ENCODE measurements around the gene DNASE2B.
"Not testable (repeated sequence)": the region's sequence is repeated elsewhere in the genome, so short reads cannot be mapped to it uniquely, and the experiment has no call there.

The DNASE2B gene

DNA sequence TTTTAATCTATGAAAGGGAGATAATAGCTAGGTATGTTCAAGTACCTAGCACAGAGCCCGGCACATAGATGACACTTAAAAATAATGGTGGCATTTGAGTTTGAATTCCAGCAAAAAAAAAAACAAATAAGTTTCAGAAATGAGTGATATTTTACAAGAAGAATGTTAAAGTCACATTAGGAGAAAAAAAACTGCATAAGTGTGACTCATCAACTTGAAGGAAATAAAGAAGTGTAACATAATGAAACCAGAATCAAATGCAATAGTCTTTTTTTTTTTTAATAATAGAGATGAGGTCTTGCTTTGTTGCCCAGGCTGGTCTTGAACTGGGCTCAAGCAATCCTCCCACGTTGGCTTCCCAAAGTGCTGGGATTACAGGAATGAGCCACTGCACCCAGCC, 17.1 kb downstream of the DNASE2B start:
- FAIRE-seq: no peak

DNA sequence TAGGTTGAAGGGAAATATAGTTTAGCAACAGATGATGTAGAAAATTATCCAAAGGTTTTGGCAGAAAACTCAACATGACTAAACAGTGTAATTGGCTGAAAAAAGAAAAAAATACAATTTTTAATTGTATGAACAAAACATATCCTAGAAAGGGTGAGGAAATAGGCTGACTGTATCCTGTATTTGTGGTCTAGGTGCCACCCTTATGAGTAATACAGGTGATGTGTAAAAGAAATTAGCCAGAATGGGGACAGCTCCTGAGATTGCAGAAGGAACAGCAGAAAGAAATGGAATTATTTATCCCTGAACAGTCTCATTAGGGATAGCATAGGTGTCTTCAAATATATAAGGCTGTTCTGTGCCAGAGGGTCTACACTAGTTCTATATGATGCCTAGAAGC, 24.6 kb downstream of the DNASE2B start:
- FAIRE-seq: no peak

DNA sequence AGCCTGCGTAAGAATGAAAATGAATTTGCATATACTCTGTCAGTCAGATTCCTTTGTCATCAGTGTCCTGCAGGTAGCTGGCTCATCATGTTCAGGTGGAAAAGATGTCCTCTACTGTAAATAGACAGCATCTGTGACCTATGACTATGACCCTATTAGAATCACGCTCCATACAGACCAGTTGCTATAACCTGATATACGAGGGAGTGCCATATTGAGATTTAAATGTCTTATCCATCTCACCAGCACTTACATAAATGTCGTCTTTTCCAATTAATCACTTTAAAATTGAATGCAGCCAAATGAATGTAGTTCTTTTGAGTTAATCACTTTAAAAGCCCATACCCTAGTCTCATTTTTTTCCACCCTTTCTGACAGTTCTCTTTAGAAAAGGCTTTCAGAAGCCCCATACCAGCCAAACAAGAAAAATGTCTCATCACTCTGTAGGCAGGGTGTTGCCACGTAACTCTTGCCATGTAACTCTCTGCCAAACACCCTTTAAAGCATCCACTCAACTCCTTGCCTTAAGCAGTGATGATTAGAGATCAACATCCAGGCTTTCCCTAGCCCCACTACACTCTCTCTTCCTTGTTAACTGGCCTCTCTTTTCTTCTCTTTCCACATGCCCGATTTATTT, 26.3 kb downstream of the DNASE2B start:
- FAIRE-seq: no peak

DNA sequence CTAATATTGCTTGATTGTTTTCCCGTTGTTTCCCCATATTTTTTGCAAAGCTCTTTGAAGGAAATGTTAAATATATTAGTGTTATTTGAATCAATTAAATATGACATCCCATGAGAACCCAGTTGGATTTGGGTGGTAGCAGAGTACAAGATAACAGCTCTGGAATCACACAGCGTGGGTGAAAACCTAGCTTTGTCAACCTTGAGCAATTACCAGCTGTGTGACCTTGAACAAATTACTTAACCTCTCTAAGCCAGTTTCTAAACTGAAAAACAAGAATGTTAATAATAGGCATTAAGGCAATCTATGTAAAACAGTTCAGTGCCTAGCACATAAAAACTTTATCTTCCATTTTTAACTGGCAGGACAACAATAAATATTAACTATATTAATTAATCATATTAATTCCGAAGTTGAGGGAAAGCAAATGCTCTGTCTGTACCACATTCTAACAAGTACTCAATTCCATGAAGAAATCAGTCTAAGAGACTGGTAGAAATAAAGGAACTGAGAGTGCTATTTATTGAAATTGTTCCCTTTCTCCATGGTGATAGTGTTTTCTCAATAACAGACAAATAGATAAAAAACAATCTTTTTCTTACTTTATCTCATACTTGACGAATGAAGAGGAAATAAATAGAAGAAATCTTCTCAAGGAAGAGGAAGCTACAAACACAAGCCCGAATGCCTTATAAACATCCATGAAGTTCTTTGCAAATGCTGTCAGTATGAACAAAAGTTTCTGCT, 27.0 kb downstream of the DNASE2B start:
- FAIRE-seq: no peak

DNA sequence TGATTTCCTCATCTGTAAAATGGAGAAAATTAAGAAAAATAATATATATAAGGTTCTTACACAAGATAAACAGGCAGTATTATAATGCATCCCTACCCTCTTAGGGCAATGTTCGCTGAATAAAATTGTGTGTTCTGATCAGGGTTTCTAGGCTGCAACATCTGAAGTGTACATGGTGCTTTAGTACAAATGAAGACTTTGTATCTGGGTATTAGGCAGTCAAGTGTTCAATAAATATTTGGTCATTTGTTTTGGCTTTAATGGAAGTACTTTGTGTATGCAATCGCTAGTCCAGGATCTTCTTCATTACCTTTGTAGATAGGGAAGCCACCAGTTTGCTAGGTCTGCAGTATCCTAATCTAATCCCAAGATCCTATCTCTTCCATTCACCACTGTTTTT, 28.1 kb downstream of the DNASE2B start:
- FAIRE-seq: no peak

DNA sequence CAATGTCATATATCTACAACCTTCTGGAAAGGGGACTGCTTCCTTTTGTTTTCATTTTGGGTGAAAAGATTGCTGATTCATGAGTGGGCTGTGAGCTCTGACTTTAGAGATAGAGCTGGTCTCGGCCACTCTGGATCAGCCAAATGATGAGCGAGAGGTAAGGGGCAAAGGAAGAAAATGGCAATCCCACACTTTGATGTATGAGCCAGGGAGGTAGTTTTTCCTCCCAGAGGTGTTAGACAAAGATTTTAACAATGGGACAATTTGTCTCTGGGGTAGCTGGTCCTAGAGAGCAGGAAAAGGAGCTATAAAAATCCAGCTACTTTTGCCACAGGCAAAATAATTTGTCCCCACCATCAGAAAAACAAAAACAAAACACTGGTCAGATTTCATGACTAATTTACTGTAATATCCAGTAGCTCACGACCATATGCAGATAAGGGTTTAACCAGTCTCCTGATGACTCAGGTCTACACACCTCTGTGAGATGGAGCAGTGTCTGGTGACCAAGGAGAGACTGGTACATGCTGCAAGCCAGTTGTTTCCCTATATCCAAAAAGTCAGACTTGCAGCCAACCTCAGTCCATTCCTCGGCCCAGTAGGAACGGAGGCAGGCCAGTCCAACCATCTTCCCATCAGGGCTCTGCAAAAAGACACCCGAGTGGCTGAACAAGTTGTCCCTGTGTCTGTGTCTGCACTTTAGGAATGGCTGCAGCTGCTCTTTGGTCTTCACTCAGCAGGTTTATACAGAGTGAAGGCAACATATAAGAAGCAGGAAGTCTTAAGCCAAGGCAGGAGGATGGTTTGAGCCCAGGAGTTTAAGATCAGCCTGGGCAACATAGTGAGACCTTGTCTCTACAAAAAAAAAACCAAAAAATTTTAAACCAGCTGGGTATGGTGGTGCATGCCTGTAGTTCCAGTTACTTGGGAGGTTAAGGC, 29.2 kb downstream of the DNASE2B start:
- no peak for FAIRE-seq

DNA sequence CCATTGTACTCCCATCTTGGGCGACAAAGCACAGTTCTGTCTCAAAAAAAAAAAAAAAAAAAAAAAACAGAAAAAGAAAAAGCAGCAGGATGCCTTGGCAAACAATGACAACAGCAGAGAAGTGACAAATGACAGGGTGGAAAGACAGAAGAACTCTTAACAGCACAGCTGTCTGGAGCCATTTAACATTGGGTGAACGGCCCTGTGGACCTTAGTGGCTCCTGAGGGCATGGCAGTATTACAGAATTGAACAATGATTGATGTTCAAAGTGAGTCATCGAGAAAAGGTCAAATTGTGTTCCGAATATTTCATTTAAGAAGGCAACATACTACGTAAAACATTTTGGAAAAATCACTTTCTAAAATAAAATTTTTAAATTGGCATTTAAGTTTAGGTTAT, 30.0 kb downstream of the DNASE2B start:
- no peak for FAIRE-seq

DNA sequence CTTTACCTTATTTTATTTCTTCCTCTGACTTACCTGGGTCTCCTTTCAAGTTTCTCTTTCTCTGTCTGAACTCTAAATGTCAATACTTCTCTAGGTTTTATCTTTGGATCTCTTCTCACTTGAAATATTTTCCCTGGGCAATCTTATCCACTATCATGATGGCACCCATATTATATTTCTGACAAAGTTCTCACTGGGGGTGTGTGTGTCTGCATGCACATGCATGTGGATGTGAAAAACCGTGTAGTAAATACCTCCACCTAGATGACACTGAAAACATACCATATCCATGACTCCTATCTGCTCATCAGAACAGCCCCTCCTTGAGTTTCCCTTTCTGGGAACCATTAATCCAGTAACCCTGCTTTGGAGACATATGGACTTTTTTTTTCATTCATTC, 30.9 kb downstream of the DNASE2B start:
- no peak for FAIRE-seq

DNA sequence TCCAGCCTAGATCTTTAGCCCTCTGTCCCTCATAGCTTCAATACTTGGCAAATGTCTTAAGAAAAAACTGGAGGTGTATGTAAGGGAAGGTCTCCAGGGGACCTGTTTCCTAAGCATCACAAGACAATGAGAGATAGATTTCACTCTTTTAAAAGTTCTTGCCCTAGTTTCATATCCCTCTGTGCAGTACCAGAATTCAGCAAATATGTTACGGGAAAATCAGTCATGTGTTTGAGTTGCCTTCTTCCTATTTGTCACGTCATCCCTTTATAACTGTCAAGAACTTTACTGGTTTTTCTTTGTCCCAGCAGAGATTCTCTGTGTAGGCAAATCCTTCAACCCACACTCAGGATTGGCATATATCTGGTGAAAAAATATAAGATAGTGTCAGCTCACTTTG, 32.3 kb downstream of the DNASE2B start:
- FAIRE-seq: no peak

DNA sequence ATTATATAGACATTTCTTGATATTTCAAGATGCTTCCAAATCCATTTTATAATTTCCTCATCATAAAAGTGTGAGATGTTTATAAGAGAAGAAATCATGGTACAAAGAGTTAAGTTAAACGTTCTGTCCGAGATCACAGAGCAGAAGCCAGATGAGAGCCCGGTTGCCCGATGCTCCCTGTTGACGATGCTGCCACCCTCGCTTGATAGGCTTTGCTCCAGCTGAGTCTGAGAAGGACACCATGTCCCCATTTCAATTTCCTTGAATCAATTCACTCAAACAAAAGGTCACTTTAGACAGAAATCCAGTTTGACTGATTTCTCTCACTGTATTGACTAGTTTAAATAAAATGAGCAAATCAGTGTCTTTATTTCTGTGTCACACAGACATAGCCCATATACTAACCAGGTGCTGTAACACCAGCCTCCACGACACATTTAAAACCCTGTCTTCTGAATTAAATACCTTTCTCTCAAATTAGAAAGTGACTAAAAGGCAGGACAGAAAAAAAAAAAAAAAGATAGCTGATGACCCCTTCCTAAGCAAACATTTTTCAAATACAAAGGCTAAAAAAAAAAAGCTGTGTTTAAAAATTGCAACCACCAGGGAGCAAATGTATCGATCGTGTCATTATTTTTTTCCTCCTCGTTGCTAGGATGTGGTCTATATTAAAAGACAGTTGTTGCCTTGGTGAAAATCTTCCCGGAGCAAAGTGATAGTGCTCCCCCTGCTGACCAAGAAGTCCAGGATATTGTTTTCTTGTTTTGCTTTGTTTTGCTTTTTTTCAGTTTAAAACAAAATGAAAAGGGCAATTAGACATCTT, 35.2 kb downstream of the DNASE2B start:
- FAIRE-seq: peak; percentile 98

DNA sequence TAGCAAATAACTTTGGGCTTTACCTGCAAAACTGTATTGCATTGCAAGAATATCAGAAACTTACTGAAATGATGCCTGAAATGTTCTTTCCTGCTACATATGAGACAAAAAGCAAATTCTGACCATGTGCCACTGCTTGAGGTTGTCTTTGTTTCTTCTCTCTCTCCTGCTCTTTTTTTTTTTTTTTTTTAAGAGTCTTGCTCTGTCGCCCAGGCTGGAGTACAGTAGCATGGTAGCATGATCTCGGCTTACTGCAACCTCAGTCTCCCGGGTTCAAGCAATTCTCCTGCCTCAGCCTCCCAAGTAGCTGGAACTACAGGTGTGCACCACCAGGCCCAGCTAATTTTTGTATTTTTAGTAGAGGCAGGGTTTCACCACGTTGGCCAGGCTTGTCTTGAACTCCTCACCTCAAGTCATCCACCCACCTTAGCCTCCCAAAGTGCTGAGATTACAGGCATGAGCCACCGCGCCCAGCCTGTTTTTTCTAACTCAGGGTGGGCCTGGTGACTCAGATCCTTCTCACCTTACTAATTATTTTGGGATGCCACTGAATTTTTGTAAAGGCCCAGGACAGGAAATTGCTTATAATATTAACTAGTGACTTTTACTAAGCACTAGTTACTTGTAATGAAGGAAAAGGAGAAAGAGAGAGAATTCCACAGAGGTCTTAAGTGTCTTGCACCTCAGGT, 35.9 kb downstream of the DNASE2B start:
- no peak for FAIRE-seq

DNA sequence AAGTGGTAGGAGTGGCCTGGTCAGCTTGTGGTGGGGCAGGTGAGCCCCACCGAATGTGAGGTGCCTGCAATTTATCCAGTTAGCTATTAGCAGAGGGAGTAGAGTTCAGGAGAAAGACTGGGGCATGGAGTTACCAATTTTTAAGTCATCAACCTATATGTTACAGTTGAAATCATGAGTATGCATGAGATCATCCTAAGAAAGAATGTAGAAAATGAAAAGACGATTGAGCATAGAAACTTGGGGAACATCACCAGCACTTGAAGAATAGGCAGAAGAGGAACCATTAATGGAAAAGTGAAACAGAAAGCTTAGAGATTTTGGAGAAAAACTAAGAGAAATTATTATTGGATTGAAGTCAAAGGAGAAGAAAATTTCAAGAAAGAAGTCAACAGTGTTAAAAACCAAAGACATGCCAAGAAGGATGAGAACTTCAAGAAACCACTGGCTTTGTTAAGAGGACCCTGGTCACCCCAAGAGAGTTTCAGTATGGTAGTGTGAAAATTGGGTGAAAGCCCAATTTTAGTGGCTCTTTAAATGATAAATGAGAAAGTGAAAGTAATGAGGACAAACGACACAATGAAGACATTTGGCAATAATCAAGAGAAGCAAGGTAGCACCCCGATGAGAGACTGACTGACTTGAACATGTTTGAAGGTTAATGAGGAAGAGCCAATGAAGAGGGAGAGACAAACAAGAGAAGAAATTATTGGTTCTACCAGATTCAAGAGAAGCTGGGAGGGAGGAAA, 36.7 kb downstream of the DNASE2B start:
- no peak for FAIRE-seq

DNA sequence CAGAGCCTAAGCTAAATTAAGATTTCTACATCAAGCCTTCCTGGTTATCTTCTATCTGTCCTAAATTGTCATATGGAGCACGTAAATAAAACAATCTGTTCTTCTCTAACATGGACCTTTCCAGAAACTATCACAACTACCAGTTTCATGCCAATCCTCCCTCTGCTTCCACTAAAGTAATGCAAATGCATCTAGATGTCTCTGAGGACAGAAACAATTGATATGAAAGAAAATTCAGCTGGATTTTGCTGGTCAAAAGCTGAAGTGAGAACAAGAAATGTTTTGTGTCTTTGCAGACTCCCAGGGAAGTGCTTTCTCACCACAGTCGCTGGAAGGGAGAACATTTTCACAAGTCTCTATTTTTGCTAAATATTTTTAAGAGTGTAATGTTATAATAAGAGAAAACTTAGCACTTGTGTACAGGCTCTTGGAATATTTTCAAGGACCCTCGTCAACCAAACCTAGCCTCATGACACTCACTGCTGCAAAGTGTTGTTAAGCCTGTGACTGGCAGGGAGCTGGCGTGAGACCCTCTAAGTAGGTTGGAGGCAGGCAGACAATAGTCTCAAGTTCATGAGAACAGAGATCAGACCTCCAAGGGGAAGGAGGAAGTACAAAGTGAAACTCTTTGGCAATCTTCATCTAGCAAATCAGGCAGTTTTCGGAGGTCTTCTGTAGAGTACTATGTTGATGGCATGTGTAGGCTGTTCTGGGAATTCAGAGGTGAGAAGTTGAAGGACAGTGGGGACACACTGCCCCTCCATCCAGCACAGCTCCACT, 38.8 kb downstream of the DNASE2B start:
- FAIRE-seq: no peak

DNA sequence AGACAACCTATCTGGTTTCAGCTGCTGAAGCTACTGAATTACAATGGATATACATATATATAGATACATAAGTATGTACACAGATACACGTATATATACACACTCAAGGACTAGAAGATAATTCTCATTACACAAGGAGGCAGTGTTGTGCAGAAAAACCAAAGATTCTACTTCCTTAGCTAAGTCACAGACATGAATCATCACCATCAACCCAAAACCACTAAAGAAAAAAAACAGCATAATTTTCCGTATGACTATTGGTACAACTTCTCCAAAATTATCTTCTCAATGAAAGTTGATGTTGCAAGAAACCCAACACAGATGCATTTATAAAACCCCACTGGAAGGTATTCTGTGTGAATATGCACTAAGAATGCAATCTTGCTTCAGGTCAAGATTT, 44.0 kb downstream of the DNASE2B start:
- peak; percentile 98 for FAIRE-seq

DNA sequence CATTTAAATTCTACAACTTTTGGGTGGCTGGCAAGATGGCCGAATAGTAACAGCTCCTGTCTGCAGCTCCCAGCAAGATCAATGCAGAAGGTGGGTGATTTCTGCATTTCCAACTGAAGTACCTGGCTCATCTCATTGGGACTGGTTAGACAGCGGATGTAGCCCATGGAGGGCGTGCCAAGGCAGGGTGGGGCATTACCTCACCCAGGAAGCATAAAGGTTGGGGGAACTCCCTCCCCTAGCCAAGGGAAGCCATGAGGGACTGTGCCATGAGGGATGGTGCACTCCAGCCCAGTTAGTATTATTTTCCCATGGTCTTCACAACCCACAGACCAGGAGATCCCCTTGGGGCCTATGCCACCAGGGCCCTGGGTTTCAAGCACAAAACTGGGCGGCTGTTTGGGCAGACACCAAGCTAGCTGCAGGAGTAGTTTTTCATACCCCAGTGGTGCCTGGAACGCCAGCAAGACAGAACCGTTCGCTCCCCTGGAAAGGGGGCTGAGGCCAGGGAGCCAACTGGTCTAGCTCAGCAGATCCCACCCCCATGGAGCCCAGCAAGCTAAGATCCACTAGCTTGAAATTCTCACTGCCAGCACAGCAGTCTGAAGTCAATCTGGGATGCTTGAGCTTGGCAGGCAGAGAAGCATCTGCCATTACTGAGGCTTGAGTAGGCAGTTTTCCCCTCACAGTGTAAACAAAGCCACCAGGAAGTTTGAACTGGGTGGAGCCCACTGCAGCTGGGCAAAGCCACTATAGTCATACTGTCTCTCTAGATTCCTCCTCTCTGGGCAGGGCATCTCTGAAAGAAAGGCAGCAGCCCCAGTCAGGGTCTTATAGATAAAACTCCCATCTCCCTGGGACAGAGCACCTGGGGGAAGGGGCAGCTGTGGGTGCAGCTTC, 44.7 kb downstream of the DNASE2B start:
- not testable (repeated sequence) for FAIRE-seq

DNA sequence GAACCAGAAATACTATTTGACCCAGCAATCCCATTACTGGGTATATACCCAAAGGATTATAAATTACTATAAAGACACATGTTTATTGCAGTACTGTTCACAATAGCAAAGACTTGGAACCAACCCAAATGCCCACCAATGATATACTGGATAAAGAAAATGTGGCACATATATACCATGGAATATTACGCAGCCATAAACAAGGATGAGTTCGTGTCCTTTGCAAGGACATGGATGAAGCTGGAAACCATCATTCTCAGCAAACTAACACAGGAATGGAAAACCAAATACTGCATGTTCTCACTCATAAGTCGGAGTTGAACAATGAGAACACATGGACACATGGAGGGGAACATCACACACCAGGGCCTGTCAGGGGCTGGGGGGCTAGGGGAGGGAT, 50.4 kb downstream of the DNASE2B start:
- FAIRE-seq: not testable (repeated sequence)

DNA sequence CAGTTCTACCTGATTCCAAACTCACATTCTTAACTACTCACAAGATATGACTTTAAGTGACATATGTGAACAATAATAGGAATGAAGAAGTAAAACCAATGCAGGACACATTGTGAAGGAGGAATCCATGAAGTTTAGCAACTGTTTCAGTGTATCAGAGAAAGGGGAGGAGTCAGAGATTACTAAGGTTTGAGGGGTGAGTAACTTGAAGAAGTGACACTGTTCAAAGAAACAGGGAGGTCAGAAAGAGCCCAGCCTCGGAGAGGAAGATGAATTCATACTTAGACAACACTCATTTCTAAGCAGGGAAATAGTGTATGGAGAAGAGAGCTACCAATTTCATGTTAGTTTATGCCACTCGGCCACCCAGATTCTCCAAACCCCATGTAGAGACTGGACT, 52.6 kb downstream of the DNASE2B start:
- no peak for FAIRE-seq

DNA sequence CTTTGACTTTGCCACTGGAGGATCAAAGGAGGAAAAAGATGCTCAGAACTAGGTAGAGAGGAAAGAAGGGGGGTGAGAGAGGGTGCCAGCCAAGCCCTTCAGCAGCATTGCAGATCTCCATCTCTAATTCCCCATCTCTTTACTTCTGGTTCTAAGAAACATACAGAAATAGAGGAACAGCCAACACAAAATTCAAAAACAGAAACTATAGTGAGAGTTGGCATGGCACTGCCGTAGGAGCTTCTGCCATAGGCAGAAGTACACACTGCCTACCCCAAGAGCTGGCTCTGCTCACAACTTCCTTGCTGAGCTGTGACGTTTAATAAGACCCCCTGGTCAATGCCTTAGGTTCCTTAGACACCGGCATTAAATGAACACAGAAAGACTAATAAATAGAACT, 54.2 kb downstream of the DNASE2B start:
- FAIRE-seq: no peak

DNA sequence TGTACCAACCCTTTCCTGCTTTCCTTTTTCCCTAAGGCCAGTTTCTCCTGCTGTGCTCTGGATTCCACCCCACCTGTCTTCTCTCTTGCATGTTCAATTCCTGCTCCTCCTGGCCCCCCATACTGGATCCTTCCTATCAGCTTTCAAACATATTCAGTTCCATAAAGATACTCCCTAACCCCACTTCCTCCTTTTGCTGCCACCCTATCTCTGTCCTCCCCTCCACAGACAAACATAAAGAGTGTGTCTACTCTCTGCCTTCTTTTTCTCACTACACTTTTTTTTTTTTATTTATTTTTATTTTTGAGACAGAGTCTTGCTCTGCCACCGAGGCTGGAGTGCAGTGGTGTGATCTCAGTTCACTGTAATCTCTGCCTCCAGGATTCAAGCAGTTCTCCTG, 63.8 kb downstream of the DNASE2B start:
- FAIRE-seq: no peak
